GM18909 (cell line): Measurements from ENCODE around the gene RUBCN.
"Not testable (repeated sequence)": the region's sequence is repeated elsewhere in the genome, so short reads cannot be mapped to it uniquely, and the experiment has no call there.

ENCODE experiments used
- ATAC-seq: cut with Tn5 transposase; IDR thresholded peaks from one replicate; pipeline ENCODE4 v1.9.1; 2021; ENCODE audit warnings: mild to moderate bottlenecking; ENCODE audit not compliant: unreplicated experiment, poor library complexity

Gene RUBCN

DNA sequence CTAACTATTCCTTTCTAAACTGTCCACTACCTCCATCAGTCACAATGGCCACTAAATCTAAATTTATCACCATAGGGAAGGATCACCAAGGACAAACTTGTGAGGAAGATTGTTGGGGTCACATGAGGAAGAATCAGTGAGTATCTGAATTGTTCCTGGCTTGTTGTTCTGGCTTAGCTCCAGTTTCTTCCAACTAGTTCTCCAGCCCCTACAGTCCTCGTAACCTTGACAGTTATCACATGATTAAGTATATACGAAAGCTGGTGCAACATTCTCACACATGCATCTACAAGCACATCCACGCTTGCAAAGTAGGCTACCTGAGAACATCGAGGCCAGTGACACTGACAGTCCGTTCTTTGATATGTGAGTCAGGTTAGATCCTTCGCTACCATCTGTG is 46.0 kb downstream of the RUBCN start:
- no peak for ATAC-seq

DNA sequence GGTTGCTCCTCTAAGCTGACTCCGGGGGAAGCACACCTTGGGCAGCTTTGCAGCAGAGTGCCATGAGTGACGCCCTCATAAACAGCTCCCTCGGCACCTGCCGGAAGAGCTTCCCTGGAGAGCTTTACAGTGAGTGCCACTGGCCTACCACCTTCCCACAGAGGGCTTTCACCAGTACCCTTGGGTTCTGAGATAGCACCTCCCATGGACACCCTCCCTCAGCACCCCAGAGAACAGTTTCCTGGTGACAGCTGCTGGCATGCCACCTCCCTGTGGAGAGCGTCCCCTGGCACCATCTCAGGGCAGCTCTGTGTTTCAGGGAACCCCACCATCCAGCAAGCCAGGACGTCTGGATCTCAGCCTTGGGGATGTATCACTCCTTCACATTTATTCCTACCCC is 49.1 kb downstream of the RUBCN start:
- no peak for ATAC-seq

DNA sequence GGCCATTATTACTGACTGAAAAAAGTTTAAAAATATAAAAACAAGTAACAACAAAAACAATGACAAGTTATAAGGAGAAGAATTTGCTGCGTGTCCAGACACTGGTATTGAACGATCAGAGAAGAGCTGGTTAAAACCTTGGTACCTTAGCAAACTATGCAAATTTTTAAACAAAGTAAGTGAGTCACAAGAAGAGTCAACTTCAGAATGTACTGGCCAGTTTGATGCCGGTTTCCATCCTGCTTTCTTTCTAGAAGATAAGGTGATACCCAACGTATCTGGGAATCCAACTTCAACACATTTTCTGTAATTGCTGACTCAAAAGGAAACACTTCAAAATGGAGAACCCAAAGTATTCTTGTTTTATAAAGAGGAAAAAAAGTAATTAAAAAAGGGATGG is 49.8 kb downstream of the RUBCN start:
- no peak for ATAC-seq

DNA sequence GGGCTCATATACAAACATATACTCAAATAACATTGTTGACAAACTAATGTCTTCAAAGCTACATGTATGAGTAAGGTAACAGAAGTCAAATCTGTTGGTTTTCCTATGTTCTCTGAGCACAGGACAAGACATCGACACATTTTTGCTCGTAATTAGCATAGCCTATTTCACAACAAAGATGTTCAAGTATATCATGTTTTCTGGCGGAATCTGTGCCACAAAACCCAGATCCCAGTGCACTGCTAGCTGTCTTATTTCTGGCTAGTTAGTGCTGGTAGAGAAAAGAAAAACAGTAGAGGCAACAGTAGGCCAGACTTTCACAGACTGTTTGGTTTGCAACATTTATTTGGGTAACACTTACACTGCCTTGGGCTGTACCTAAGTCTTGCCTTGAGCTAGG is 51.2 kb downstream of the RUBCN start:
- ATAC-seq: no peak

DNA sequence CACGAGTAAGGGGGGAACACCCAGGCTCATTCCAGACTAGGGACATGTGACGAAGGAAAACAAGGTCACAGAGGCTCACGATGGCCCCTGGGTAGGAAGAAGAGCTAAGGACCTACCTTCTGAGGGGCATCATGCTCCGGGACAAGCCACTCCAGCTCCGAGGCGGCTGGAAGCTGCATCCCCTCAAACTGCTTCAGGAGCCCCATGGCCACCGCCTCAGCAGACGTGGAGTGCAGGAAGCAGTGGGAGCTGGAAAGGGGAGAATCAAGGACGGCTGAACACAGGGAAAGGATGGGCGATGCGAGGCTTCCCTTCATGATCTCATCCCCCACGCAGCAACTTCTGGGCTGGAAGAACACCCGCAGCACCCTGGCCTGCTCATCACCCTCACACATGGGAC is 53.5 kb downstream of the RUBCN start:
- ATAC-seq: no peak

DNA sequence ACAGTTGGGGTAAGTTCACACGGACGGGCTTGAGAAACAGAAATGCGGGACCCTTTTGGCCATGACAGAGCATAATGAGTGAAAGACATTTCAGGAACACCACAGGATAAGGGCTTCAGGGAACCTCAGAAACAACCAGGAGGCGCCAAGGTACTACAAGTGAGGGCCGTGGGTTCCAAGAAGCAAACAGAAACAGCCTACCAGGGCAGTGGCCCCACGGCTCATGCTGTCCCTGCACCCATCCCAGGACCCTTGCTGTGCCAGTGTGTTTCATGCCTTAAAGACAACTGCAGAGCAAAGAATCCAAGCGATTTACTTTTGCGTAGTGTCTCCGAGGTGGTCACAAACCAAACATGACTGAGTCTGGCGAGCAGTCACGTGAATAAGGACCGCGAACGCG is 54.0 kb downstream of the RUBCN start:
- no peak for ATAC-seq

DNA sequence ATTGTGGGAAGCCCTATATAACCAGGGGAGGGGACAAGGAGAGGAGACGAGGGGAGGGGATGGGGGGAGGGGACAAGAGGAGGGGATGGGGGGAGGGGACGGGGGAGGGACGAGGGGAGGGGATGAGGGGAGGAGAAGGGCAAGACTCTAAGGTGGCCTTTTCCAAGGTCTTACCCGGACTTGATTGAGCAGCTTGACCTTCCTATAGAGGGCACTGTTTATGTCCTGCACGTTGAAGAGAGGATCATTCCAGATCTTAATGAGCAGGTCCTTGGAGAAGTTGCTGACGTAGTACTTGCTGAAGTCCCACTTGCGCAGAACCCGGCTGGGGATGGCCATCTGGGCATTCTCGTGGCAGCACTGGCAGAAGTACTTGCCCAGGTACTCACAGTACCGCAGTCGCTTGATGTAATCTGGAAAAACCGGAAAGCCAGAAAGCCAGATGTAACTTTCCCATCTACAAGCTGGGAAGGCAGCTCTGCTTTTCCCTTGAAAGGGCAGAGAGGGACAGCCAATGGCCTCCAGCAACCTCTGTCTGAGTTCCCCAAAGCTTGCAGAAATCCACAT is 55.7 kb downstream of the RUBCN start:
- no peak for ATAC-seq

DNA sequence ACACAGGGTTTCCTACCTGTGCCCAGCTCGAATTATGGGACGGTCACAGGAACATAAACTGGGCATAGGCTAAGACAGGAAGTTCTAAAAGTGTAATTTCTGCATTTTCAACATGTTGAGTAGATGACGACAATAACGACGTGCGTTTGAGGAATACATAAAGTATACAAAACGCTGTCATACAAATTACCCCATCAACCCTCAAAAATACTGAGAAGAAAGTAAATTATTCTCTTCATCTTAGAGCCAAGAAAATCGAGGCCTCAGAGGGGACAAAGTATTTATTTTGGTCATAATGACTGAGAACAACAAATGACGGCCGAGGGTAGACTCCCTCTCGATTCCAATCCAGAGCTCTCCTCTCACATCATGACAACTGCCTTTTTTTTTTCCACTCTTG is 60.8 kb downstream of the RUBCN start:
- ATAC-seq: no peak

DNA sequence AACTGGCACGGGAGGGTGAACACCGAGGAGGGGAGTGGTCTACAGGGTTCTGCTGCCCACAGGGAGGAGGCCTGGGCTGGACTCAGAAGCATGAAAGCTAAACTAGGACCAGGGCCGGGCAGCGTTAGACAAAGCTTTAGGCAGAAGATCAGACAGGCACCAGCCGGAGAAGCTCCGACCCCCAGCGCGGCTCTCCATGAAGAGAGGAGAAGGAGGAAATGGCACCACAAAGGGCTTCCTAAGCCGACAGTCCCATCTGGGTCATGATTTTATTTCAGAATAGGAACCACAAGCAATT is 61.2 kb downstream of the RUBCN start:
- no peak for ATAC-seq

DNA sequence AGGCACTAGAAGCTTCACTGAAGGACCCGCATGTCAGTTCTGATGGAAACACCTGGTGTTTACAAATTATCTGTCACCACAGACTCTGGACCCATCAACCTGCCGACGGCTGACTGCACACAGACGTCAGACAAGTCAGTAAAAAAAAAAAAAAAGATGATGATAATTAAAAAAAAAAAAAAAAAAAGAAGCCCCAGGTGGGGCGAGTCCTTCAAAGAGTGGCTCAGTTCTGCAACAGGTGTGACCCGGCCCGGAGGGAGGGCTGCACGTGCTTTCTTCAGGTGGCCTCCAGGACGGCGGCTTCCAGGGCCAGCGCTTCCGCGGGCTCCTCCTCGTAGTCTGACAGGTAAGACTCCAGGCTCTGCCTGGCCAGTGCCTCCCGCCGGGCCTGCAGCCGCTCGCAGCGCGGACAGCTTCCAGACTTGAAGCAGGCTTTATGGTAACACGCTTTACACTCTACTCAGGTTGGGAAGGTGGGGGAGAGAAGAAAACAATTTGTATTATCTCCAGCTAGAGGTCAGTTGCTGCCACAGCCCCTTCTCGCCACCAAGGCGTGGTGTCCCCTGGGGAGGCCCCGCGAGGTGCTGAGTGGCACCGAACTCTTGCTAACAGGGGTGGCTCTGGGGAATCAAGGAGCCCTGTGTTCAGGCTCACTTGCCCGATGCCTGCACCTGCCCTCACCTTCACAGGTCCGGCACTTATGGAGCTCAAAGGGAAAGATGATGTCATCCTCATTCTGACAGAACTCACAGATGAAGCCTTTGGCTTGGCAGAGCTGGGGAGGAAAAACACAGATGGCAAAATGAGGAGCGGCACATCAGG is 61.8 kb downstream of the RUBCN start:
- no peak for ATAC-seq

DNA sequence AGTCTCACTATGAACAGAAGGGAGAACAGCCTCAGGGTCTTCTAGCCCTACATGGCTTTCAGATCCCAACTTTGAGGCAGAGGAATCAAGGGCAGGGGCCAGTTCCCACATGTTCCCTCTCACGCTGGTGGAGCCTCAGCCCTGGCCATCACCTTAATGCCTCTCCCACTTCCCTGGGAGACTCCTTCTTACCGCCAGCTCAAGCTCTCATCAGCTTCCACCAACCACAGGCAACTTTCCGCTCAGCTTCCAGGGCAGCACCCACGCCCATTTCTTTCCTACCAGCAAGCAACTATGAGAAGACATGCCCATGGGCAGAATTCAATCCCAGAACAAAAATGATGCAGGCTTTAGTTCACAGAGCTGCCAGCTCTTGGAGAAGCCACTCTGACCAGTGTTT is 63.5 kb downstream of the RUBCN start:
- ATAC-seq: no peak

DNA sequence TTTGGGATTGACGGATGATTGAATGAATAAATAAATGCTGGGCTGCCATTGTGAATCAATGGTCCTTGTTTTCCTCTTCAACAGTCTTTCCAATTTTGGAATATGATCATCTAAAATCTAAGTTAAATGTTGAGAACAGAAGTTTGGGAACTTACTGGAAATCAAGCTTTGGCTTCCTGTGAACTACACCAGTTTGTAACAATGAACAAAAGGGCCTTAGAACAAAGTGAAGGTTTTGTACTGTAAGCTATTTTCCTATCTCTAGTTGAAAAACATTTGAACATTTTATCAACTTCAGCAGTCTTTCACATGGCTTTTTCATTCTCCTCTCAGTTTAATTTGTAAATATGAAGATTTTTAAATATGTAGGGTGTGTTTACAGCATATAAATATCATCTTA is 66.3 kb downstream of the RUBCN start:
- ATAC-seq: no peak

DNA sequence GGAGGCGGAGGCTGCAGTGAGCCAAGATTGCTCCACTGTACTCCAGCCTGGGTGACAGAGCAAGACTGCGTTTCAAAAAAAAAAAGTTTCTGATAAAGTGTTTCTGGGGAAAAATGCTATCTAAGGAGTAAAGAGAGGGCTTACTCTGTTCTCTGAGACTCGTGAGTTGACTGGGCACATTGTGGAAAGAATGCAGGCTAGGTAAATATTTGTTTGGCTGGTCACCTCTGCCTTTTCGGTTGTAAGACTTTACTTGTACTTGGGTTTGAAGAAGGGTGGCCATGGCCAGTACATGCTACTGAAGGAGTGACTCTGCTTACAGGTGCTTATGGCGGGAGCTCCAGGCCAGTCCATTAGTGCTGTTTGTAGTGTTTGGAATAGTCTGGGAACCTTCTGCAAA is 68.7 kb downstream of the RUBCN start:
- no peak for ATAC-seq

DNA sequence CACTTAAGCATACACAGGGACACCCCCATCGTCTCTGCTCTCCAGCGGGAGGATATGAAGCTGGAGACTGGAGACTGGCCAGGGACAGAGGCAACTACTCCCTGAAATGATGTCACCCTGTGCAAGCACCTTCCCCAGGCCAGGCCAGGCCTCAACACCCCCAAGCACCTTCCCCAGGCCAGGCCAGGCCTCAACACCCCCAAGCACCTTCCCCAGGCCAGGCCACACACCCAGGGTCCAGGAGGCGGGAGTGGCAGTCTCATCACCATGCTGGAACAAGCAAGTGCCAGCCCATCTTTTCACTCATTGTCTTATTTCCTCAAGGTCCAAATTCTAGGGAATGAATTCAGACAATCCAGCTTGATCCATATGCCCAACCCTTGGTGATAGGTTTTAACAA is 69.4 kb downstream of the RUBCN start:
- not testable (repeated sequence) for ATAC-seq

DNA sequence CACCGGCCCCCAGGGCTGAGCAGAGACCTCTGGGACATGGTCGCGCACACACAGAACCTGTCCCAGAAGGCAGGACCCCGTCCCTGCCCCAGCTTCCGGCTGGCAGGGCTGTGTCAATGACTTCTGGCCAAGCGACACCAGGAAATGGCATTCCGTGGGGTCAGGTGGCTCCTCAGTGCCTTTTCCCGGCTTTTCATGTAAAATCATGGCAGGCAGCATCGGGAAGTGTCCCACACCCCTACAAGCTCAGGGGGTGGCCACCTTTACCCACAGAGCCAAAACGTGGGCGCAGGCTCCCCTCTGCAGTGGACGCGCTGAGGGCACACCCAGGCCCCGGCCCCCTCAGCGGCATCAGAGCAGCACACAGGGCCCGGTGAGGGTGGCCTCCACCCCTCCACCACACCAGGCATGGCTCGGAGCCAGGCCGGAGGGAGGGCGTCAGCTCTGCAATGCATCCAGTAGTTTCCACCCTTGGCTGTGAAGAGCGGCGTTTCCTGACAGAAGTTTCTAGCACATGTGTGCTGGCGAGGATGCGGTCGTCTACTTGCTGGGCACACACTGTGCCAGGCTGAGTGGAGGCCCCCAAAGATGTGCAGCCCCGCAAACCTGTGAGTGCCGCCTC is 70.4 kb downstream of the RUBCN start:
- not testable (repeated sequence) for ATAC-seq

DNA sequence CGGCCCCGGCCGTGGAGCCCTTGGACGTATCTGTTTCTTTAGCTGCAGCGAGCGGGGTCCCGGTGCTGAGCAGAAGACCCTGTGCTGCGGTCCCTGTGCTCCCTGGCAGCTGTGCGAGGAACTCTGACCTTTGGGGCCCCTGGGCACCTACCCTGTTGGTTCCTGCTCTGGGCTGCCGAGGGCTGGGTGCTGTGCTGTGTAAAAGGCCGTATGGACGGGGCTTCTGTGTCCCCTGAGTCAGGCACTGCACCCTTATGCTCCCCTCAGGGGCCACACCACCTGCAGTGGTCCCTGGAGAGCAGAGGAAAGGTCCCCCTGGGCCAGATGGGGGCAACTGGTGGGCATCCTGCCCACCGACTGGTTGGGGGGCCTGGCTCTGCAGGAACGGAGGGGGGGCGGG is 71.2 kb downstream of the RUBCN start:
- ATAC-seq: not testable (repeated sequence)

DNA sequence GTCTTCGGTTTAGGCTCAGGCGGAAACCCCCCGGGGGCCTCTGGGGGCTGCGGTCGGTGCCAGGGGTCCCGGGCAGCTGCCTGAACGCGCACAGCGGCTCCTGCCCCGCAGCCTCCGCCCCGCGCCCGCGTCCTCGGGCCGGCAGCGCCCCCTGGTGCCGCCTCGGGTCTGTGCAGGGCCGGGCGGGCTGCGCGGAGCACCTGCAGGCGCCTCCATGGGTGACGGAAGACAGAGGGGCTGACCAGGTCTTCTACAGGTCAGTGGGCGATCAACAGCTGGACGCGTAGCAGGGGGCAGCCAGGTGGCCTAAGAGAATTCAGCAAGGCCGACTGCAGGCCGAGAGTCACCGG is 71.6 kb downstream of the RUBCN start:
- ATAC-seq: peak; percentile 86

DNA sequence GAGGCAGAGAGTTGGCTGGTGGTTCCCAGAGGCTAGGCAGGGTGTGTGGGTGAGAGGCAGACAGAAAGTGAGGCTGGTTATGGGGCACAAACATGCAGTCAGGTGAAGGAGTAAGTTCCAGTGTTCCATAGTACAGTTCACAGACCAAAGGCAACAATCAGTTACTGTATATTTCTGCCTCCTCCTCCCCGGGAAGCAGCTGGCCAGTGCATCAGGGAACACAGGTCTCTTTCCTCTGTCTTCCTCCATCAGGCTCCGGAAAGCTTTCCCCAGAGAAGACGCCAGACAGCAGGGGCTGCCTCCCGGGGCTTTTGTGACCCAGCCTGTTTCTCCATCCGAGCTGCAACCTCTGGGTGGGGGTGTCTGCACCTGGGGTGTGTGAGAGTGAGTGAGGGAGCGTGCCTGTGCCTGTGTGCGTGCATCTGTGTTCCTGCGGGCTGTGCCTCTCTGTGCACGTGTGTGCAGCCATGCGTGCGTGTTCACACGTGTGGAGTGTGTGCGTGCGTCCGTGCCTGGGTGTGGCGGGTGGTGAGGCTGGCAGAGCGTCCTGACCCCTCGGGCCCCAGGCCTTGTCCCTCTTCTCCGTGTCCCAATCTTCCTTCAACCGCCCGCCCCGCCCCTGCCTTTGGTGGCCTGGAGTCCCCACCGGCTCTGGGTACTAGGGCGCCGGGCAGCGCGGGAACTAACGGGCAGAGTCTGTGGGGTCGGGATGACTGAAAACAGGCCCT is 72.1 kb downstream of the RUBCN start:
- ATAC-seq: peak; percentile 61

DNA sequence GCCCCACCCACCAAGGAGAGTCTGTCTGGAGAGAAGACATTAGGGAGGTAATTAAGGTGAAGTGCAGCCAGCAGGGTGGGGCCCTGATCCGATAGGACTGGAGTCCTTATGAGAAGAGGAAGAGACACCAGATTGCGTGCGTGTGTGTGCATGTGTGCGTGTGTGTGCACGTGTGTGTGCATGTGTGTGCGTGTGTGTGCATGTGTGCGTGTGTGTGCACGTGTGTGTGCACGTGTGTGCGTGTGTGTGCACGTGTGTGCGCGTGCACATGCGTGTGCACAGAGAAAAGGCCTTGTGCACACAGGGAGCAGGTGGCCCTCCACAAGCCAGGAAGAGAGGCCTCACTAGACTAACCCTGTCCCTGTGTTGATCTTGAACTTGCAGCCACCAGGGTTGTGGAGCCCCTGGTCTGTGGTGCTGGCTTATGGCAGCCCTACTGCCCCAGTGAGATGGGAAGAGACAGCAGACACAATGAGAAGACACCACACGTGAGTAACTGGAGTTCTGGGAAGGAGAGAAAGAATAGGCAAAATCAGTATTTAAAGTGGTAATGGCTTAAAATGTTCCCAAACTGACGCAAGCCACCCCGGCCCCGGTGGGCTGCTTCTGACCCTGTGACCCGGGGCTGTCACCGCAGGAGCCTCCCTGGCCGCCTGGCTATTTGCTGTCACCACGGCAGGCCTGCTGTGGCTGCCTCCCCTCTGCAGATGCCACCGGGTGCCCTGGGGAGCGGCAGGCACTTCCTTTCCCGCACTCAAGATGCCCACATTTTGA is 73.2 kb downstream of the RUBCN start:
- ATAC-seq: not testable (repeated sequence)

DNA sequence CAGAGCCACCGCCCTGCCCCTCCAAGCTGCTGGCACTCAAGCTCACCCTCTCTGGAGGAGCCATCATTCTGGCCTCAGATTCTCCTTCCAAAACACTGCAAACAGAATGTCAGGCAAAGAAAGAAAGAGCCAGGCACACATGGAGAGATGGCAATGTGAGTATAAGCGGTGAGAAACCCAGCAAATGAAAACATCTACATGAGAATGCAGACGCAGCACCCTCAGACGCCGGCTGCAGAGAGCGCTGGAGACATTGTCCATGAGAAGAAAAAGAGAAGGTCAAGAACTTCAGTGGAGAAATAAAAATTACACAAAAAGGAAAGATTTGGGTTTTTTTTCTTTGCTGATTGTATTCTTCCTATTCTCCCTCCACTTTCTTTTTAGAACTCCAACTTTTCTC is 74.4 kb downstream of the RUBCN start:
- ATAC-seq: not testable (repeated sequence)

DNA sequence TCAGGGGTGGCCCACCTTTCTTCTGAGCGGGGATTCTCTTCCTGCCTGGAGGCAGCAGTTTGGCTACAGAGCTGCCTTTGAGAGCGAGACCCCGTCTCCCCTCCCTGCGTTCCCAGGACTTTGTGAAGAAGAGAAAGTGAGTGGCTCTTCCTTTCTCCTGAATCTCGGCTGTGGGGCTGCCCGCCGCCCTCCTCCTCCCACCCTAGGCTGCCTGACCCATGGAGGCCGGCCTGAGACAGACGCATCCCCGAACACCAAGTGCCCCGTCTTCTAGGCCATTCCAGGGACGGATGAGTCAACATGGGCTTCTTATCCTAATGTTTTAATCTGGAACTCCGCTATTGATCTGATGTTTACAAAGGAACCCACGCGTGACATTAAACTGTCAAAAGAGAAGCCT is 74.8 kb downstream of the RUBCN start:
- ATAC-seq: not testable (repeated sequence)
